Measurements from ENCODE around the gene IFNA21.
A peak's percentile ranks its signal among the peaks of the same experiment; 100 is the strongest.
"Not testable (repeated sequence)": the region's sequence is repeated elsewhere in the genome, so short reads cannot be mapped to it uniquely, and the experiment has no call there.

Gene IFNA21

GRCh38 chr9:21182810-21183736, 16.6 kb upstream of the IFNA21 start:
- not testable (repeated sequence) for H3K27ac ChIP-seq
- TF ChIP-seq CTCF (IDR thresholded peaks at IDR 0.05), result peak; percentile 74

DNA sequence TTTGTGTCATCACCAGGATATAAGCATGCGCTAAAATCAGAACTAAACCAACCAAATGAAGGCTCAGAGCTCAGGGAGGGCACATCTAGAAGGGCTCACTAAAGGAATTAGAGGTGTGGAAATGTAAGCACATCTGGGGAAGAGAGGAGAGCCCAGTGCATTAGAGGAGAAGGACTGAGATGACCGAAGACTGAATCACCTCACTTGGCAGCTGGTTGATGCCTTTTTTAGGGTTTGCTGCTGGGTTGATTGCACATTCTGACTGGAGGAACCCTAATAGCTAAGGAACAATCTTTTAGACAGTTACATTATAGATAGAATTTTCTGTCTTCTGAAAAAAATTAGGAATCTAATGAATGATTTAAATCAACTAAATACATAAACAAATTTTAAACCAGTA, 8.2 kb upstream of the IFNA21 start:
- TF ChIP-seq ZFX (IDR thresholded peaks at IDR 0.05; ENCODE audit: borderline replicate concordance), result no peak
- TF ChIP-seq CTCF (IDR thresholded peaks at IDR 0.05), result no peak
- H3K27ac ChIP-seq, result no peak overlapping the region

DNA sequence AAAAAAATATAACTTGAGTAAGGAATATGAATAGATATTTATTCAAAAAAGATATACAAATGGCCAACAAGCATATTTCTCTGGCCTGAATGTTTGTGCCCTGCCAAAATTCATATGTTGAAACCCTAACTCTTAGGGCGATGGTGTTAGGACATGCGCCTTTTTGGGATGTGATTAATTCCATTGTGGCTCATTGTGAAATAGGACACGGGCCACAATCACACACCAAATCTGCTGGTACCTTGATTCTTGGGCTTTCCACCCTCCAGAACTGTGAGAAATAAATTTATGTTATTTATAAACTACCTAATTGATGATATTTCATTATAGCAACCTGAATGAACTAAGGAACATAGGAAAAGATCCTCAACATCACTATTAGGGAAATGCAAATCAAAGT, 5.7 kb upstream of the IFNA21 start:
- no peak for TF ChIP-seq CTCF (IDR thresholded peaks at IDR 0.05)
- no peak for TF ChIP-seq ZFX (IDR thresholded peaks at IDR 0.05; ENCODE audit: borderline replicate concordance)
- no peak overlapping the region for H3K27ac ChIP-seq

DNA sequence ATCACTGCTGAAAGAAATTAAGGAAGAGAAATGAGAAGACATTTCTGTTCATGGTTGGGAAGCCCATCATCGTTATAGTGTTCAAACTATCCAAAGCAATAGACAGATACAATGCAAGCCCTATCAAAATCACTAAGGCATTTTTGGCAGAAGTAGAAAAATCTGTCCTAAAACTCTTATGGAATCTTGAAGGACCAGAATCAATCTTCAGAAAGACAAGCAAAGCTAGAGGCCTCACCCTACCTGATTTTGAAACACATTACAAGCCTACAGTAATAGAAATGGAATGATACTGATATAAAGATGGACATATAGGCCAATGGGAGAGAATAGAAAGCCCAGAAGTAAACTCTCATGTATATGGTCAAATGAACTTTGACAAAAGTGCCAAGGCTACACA, 4.9 kb upstream of the IFNA21 start:
- TF ChIP-seq CTCF (IDR thresholded peaks at IDR 0.05), result no peak
- no peak overlapping the region for H3K27ac ChIP-seq

DNA sequence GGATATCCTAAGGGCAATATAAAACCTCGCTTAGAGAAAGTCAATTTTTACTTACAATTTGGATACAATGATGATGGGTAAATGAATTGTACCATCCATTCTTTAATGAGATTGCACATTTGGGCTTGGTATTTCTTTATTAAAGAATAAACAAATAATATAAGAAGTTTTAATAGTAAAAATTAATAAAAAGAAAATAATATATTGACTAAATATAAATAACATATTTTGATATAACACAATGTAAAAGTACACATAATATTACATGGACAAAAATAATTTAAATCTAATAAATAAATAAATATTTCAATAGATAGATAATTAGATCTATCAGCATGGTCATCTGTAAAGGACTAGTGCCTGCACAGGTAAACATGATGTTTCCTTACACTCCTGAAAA, 944 bp downstream of the IFNA21 start:
- no peak overlapping the region for H3K27ac ChIP-seq
- TF ChIP-seq ZFX (IDR thresholded peaks at IDR 0.05; ENCODE audit: borderline replicate concordance) (no peak), CTCF (IDR thresholded peaks at IDR 0.05) (no peak)

DNA sequence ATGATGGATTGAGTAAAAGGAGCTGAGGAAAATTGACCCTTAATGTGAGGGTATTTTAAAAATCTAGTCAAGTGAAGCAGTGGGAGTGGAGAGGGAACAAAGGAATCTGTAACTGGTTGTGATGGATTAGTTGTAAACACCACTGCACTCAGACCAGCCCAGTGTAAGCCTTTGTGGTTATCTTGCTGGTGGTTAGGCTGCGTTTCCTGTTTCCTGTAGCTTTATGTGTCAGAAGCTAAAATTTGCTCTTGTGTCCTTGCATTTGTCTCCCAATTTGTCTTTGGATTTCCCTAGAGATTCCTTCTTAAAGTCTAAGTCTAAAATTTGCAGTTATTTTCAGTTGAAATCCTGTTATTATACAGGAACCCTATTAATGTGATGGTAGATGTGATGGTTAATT, 6.3 kb downstream of the IFNA21 start:
- H3K27ac ChIP-seq, result no peak overlapping the region
- TF ChIP-seq ZFX (IDR thresholded peaks at IDR 0.05; ENCODE audit: borderline replicate concordance) (no peak), CTCF (IDR thresholded peaks at IDR 0.05) (no peak)

GRCh38 chr9:21155501-21155900, 11.0 kb downstream of the IFNA21 start:
- H3K27ac ChIP-seq, result no peak overlapping the region
- TF ChIP-seq CTCF (IDR thresholded peaks at IDR 0.05), result no peak
- no peak for TF ChIP-seq ZFX (IDR thresholded peaks at IDR 0.05; ENCODE audit: borderline replicate concordance)
